GM19395 (cell line): ENCODE results near the gene NGLY1.

ENCODE experiments used
- ATAC-seq: cut with Tn5 transposase; IDR thresholded peaks from one replicate; pipeline ENCODE4 v1.9.1; 2021; ENCODE audit warnings: mild to moderate bottlenecking, moderate library complexity; ENCODE audit not compliant: unreplicated experiment

The NGLY1 gene

GRCh38 chr3:25784971-25785370, 1.7 kb upstream of the NGLY1 start:
- no peak for ATAC-seq

- ATAC-seq = peak; percentile 32
These were observed 644 bp upstream of the NGLY1 start for GRCh38 chr3:25783661-25784512.

- ATAC-seq = no peak
These were observed 656 bp downstream of the NGLY1 start for GRCh38 chr3:25782636-25782937.

- peak; percentile 69 for ATAC-seq
These were observed 1.3 kb downstream of the NGLY1 start for GRCh38 chr3:25781758-25782594.

- ATAC-seq = peak; percentile 0
These were observed 2.0 kb downstream of the NGLY1 start for GRCh38 chr3:25781145-25781757.

GRCh38 chr3:25780618-25781017, 2.6 kb downstream of the NGLY1 start:
- ATAC-seq = no peak

- peak; percentile 76 for ATAC-seq
These were observed 7.3 kb downstream of the NGLY1 start for GRCh38 chr3:25775936-25776335.

DNA sequence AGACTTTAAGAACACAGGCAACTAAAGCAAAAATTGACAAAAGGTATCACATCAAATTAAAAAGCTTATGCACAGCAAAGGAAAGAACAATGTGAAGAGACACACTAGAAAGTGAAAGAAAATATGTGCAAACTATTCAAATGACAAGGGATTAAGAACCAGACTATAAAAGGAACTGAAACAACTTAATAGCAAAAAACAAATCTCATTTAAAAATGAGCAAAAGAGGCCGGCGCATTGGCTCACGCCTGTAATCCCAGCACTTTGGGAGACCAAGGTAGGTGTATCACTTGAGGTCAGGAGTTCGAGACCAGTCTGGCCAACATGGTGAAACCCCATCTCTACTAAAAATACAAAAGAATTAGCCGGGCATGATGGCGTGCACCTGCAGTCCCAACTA, 14.4 kb downstream of the NGLY1 start:
- peak; percentile 97 for ATAC-seq

GRCh38 chr3:25751725-25752124, 31.5 kb downstream of the NGLY1 start:
- ATAC-seq = no peak

DNA sequence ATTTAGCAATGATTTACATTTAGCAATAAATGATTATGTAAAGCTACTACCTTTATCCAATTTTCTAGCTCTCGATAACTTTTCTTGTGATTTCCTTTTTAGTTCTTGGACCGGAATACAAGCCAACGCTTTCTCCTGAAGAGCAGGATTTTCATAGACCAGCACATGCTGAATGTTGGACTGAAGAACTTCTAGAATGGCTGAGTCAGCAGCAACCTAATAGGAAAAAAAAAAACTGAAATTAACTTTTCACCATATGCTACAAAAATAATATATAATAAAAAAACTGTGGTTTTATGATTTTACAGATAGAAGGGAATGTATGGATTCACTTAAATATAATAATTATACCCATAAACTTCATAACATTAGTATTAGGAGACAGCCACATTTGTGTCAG, 32.2 kb downstream of the NGLY1 start:
- no peak for ATAC-seq

DNA sequence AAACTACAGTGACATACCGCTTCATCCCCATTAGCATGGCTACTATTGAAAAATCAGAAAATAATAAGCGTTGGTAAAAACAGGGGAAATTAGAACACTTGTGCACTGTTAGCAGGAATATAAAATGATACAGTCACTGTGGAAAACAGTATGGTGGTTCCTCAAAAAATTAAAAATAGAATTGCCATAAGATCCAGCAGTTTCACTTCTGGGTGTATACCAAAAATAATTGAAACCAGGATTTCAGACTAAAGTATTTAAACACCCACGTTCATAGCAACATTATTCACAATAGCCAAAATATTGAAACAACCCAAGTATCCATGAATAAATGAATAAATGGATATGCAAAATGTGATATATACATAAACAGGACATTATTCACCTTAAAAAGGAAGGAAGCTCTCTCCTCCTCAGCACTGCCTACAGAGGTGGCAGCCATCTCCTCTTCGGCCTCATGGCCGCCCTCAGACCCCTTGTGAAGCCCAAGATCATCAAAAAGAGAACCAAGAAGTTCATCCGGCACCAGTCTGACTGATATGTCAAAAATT, 34.1 kb downstream of the NGLY1 start:
- ATAC-seq = no peak

DNA sequence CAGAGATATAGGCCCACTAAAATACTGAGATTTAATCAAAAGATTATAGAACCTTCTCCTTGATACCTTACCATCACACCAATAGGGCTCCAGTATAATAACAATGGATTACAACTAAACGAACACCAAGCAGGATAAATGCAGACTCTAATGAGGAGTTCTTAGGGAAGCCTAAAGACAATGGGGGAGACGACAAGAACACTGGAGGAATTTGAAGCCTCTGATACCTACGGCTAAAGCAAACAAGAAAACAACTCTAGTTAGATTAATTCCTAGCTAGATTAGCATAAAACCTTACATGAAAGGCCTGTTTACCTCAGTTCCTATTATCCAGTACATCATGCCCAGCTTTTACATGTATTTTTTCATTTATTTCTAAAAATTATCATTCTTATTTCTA, 35.1 kb downstream of the NGLY1 start:
- no peak for ATAC-seq

DNA sequence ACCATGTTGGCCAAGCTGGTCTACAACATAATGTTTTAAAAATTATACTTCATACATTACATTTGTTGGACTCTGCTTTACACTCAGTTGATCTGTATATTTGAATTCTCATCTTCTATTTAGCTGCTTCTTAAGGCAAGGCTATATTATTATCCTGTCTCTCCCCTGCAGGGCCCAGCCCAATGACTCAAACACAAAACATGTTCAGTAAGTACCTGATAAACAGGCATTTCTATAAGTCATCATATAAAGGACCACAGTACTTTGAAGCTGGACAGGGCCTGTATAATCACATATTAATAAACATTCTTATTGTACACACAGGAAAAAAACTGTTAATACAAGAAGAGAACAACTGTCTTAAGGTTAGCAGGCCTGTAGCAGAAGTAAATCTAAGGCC, 36.2 kb downstream of the NGLY1 start:
- ATAC-seq = no peak

DNA sequence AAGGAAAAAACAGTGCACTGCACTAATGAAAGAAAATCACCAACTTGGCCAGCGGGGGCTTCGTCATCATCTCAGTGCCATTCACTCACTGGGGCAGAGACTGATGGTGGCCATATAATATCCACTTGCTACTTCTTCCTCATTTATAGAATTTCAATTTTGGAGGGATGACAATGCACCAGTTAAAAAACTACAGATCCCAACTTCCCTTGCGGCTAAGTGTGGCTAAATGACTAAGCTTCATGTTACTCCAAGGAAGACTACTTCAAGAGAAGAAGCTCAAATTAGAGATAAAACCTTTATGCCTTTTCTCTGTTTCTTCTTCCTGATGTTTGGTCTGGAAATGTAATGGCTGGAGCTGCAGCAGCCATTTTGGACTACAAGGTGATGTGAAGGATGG, 38.8 kb downstream of the NGLY1 start:
- no peak for ATAC-seq

DNA sequence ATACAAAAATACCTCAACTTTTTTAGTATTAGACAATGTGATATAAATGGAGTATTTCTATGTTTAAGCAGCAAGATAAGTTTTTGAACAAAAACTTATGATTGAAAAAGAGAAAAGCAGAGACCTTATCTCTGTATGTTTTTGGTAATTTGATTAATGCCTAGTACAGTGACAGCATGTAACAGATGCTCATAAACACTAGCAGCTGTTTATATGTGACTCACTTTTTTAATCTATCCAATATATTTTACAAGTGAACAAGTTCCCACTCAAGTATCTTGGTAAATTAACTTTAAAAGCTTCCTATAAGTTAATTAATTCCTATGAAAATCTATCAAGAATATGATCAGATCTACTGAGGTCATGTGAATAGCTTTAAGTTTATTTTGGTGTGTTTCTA, 55.1 kb downstream of the NGLY1 start:
- no peak for ATAC-seq

DNA sequence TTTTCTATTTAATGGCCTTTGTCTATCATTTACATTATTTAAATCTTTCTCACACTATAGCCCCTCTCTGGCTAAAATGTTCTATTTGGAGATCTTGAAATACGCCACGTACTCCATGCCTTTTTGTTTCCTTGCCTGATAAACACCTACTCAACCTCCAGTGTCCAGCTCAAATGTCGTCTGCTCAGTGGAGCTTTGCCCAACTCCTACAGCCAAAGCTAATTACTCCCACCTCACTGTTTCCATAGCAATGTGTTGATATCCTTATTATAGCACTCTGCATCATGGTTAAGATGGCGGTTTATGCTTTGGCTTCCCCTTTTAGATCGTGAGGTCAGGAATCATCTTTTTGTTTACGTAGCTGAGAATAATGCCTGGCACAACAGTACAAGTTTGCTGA, 55.9 kb downstream of the NGLY1 start:
- ATAC-seq = no peak

- no peak for ATAC-seq
These were observed 57.4 kb downstream of the NGLY1 start for GRCh38 chr3:25725810-25726209.

- ATAC-seq = no peak
These were observed 58.1 kb downstream of the NGLY1 start for GRCh38 chr3:25724948-25725645.

GRCh38 chr3:25723802-25724201, 59.4 kb downstream of the NGLY1 start:
- peak; percentile 70 for ATAC-seq

GRCh38 chr3:25719321-25719720, 63.9 kb downstream of the NGLY1 start:
- no peak for ATAC-seq
